ENCODE results near the gene TECPR1.

Gene TECPR1

DNA sequence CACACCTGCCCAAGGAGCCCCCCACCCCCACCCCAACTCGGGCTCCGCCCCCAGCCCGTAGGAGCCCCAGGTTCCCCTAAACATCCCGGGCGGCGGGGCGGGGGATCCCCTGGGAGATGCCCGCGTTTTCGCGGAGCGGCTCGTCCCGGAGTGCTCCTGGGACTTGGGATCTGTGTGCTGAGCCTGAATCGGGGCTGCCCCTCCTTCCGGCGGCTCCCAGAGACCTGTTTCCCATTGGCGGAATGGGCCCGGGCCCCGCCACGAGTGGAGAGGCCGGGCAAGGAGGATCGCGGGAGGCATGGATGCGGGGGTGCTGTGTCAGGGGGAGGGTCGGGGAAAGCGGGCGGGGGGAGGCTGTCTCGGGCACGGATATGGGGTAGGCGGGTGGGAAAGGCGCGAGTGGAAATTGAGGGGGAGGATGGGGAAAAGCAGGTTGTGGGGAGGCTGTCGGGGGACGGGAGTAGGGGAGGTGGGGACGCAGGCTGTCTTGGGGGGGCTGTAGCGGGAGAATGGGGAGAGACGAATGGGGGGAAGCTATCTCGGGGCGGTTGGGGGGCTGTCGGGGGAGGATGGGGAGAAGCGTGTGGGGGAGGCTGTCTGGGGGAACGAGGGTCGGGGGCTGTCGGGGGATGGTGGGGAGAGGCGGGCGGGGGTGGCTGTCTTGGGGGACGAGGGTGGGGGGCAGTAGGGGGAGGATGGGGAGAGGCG, 41.4 kb downstream of the TECPR1 start:
- DNase-seq (ENCODE audit: low spot score), result peak; percentile 81

DNA sequence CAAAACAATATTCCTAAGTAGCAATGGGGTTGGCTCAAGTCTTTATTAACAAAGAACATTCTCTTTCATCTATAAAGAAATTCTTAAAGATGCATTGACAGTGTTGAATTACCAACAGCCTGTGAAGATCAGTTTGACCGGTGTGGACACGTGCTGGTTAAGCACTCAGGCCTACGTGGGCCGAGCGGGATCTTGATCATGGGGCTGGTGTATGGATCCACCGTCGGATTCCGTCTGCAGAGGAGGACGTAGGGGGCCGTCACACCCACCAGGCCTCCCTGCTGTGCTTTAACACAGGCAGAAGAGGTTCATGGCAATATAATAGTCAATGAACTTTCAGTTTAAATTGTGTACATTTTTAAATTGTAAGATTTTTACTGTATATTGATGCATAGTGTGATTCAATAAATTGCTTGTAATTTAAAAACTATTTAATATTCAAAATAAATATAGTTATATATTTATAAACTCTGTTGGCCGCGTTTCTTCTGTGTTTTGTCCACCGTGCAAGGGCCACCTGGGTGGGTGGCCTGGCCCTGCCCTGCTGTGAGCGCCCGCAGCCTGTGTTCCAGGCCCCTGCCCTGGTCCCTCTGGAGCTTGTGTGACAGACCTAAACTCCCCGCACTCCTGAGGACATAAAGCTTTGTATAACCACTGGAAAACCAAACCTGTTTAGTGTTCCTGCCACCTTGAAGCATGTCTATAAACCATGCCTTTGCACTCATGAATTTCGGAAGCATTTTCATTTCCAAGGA, 42.7 kb downstream of the TECPR1 start:
- no peak for DNase-seq (ENCODE audit: low spot score)

DNA sequence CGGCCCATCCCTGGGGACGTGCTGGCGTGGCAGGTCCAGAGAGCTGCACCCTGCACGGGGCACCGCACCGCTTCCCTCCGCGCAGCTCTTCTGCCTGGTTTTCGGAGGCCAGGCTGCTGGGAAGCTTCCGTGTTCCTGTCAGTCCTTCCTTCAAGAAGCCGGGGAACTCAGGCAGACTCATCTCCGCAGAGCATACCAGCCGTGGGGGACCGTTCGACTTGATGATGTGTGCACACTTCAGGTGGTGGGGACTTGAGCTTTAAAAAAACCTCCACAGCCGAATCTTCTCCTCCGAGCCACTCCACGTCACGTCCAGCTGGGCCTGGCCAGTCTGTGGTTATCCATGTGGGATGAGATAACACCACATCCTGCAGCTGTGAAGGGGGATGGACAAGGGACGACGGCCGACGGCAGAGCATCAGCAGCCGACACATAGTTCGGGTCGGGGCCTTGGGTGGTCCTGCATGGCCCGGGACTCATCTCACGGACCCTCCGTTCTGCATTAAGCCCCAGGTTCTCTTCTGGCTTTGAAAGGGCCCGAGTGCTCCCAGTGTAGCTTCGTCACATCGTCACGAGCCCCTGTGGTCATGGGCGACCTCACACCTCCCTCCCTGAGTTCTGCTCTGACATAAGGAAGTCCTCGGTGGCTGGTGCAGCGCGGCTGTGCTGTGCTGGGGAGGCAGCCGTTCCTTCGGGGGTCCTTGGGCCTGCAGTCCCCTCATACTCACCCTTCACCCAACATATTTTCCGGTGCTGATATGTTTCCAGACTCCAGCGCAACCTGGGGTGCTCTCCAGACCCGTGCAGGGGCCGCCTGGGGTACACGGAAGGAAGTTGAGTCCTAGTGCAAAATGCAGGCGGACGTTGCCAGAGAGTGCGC, 45.3 kb downstream of the TECPR1 start:
- DNase-seq (ENCODE audit: low spot score), result no peak

DNA sequence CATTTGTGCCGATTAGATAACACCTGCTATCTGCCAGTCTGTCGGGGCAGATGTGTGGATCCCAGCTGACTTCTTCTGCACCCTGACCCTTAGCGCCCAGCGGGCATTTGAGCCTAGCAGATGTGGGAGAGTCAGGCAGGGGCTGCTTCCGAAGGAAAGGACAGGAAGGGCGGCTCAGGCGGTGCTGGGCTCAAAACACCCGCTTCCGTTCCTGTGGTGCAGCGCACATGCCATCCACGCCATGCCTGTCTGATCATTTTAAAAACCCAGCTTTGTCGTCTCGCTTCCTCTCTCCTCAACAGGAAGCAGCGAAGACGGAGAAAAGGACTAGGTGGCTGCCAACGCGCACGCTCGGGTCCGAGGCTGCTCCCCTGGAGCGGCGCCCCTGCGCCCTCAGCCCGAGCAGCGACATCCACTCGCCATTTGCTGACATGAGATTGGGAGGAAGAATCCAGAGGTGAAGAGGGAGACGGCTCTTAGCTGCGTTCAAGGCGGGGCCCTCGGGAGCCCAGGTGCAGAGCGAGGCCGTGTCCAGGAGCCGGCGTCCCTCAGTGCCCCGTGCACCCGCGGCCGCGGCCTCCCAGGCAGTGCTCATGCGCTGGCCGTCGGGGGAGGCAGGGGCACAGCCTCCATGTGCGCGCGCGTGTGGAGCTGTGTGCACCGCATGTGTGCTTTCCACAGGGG, 46.7 kb downstream of the TECPR1 start:
- no peak for DNase-seq (ENCODE audit: low spot score)

DNA sequence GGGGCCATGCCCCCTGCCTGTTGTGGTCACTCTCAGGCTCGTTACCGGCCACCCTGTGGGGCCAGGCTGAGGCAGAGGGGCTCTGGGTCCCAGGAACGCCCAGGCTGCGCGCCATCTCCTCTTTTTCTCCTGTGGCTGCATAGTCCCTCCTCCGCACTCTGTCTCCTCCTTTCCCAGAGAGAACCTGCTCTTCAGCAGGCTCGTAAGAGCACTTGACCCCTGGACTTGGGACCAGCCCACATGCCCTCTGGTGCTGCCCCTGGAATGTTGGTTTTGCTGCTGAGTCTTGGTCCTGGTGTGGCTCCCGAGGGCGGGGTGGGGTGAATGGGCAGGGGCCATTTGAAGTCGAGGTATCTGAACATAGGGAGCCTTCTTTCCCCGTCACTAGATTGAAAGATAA, 47.4 kb downstream of the TECPR1 start:
- DNase-seq (ENCODE audit: low spot score), result no peak

DNA sequence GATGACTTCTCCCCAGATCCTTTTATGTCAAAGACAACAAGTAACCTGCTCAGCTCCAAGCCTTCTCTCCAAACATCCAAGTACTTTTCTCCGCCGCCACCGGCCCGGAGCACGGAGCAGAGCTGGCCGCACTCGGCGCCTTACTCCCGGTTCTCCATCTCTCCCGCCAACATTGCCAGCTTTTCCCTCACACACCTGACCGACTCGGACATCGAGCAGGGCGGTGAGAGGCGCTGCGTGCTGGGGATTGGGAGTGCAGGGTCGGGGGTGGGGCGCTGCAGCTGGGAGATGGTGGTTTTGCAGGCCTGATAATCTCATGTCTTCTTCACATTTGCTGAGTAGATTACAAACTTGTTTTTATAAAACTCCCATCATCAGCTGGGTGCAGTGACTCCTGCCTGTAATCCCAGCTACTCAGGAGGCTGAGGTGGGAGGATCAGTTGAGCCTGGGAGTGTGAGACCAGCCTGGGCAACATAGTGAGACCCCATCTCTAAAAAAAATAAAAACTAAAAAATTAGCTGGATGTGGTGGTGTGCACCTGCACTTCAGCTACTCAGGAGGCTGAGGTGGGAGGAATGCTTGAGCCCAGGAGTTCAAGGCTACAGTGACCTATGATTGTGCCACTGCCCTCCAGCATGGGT, 47.9 kb downstream of the TECPR1 start:
- DNase-seq (ENCODE audit: low spot score), result no peak

DNA sequence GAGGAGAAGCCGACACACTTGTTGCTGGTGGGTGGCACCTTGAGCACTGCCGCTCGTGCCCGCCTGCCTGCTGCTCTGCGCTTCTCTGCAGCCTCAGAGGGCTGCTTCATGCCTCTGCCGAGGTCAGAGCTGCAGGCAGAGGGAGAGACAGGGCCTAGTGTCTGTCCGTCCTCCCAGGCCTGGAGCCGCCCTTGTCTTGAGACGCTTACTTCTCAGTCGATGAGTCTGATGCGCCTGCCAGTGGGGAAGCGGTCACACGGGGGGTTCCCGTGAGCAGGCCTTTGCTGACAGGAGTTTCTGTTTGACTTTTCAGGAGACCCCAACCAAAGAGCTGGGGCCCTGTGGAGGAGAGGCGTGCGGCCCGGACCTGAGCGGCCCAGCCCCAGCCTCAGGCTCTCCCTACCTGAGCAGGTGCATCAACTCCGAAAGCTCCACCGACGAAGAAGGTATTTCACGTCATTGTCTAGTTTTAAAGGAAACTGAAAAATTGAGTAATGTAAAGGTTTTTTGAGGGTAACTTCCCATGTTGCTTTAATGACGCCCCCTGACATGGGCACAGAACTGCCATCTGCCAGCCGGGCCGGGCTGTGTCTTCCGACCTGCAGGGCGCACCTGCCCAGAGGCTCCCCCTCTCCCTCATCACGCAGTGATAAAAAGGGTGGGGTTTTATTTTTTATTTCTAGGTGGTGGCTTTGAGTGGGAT, 48.6 kb downstream of the TECPR1 start:
- DNase-seq (ENCODE audit: low spot score), result no peak

DNA sequence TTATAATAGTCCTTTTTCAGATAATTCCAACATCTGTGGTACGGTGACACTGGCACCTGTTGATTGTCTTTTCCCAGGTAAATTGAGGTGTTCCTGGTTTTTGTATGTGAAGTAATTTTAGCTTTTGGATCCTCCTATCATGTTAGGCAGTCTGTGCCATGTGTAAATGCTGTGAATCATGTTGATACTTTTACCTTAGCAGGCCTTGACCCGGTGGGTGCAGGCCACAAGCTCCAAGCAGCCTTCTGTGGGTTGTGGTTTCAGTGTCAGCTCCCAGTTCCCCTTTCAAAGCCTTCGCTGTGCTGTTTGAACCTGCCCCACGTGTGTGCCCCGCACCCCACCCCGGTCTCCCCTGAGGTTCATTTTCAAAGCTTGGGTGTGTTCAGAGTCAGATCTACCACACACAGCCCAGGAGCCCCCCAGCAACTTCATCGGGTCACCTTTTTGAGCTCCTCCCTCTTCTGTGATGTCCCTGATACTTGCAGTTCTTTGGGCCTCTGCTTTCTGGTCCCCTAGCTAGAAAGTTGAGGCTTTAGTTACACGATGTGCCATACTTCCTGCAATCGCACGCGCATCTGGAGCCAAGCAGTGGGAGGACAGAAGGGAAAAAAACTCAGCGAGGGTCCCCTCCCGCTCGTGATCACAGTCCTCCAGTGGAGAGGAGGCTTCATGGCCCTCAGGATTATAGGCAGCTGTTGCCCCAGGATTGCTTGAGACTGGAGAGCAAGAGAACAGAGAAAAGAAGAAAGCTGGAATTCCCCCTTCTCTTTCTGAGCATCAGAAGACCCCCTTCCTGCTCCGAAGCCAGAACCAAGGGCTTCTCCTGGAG, 49.5 kb downstream of the TECPR1 start:
- no peak for DNase-seq (ENCODE audit: low spot score)

DNA sequence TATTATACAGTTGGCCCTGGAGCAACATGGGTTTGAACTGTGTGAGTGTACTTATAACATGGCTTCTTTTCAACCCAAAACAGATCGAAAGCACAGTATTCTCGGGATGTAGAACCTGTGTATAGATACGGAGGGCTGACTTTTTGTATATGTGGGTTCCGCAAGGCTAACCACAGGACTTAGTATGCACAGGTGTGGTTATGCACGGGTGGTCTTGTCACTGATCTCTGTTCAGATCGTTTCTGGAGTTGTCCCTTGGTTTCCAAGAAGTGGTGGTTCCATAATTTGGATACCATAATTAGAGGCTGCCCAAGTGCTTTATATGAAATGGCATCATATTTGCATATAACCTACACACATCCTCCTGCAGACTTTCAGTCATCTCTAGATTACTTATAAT, 51.7 kb downstream of the TECPR1 start:
- DNase-seq (ENCODE audit: low spot score), result no peak

DNA sequence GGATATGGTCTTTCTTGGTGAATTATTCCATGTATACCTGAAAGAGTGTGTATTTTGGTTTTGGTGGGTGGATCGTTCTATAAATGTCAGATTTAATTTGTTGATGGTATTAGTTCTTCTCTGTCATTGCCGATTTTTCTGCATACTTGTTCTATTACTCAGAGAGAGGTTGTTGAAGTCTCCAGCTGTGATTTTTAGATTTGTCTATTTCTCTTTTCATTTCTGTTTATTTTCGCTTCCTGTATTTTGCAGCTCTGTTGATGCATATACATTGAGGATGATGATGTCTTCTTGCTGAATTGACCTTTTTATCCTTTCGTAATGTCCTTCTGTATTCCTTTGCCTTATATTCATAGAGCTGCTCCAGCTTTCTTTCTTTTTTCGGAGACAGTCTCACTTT, 52.9 kb downstream of the TECPR1 start:
- DNase-seq (ENCODE audit: low spot score), result no peak

DNA sequence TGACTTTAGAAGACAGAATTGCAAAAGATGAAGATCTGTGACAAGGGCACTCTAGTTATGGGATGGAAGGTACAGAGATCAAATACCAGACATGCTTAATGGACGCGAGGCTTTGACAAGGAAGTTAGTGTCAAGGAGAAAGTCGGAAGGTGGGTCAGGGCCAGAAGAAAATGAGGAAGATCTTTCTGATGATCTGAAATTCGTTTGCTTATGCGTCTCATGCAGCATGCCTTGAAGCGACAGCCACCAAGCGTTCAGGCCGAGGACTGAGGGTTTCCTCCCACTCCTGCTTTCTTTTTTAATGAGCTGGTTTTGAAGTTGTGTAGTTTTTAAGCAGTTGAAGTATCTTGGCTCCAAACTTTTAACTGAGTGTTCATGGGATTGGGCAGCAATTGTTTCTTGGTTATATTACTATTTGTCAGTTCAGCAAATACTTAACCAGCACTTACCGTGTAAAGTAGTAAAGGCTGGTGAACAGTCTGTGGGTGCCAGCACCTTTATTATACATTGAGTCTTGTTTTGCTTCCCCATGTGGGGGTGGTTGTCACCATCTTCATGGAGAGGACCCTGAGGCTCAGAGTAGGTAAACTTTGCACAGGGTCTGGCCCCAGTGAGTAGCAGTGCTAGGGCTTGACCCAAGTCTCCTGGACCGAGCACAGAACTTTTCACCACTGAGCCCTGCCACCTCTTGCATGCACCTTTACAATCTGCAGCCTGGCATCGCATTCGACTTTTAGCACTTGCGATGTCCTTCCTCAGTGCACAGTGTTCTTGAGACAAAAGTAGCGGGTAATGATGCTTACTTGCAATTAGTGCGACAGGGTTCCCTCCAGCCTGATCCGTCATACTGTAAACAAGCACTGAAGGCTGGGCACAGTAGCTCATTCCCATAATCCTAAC, 55.1 kb downstream of the TECPR1 start:
- DNase-seq (ENCODE audit: low spot score), result no peak

DNA sequence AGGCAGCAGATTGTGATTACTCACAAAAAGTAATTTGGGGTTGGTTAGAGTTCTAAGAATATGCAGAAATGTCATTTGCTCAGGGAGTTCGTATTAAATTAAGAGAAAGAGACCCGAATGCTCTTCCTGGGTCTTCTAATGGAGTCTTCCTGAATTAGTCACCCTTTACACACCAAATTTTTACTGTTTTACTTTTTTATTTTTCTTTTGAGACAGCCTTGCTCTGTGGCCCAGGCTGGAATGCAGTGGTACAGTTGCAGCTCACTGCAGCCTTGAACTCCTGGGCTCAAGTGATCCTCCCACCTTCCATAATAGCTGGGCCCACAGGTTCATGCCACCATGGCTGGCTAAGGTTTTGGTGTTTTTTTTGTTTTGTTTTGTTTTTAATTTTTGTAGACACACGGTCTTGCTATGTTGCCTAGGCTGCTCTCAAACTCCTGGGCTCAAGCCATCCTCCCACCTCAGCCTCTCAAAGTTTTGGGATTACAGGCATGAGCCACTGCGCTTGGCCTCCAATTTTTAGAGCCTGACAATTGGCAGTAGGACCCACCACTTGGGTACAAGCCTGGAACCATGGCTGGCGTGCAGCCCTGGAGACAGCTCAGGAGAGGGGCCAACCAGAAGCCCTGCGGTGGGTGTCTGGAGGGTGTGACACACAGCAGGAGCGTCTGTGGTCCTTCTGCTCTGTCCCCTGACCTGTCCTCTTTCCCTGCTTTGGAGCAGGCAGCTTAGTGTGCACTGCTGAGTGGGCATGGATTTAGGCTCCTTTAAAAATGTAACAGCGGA, 57.2 kb downstream of the TECPR1 start:
- no peak for DNase-seq (ENCODE audit: low spot score)

DNA sequence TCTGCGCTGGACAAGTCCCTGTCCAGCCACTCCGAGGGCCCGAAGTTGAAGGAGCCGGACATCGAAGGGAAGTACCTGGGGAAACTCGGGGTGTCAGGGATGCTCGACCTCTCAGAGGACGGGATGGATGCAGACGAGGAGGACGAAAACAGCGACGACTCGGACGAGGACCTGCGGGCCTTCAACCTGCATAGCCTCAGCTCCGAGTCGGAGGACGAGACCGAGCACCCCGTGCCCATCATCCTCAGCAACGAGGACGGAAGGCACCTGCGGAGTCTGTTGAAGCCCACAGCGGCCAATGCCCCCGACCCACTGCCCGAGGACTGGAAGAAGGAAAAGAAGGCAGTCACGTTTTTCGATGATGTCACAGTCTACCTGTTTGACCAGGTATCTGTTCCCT, 57.8 kb downstream of the TECPR1 start:
- DNase-seq (ENCODE audit: low spot score), result no peak

DNA sequence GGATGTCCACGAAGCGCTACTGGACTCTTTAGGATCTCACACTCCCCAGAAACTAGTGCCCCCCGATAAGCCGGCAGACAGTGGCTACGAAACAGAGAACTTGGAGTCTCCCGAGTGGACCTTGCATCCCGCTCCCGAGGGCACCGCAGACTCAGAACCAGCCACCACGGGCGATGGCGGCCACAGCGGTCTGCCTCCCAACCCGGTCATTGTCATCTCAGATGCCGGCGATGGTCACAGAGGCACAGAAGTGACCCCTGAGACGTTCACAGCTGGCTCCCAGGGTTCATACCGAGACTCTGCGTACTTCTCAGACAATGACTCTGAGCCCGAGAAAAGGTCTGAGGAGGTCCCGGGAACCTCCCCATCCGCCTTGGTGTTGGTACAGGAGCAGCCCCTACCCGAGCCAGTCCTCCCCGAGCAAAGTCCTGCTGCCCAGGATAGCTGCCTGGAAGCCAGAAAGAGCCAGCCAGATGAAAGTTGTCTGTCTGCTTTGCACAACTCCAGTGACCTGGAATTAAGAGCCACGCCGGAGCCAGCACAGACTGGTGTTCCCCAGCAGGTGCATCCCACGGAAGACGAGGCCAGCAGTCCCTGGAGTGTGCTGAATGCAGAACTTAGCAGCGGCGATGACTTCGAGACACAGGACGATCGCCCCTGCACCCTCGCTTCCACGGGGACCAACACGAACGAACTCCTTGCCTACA, 58.4 kb downstream of the TECPR1 start:
- DNase-seq (ENCODE audit: low spot score), result no peak

DNA sequence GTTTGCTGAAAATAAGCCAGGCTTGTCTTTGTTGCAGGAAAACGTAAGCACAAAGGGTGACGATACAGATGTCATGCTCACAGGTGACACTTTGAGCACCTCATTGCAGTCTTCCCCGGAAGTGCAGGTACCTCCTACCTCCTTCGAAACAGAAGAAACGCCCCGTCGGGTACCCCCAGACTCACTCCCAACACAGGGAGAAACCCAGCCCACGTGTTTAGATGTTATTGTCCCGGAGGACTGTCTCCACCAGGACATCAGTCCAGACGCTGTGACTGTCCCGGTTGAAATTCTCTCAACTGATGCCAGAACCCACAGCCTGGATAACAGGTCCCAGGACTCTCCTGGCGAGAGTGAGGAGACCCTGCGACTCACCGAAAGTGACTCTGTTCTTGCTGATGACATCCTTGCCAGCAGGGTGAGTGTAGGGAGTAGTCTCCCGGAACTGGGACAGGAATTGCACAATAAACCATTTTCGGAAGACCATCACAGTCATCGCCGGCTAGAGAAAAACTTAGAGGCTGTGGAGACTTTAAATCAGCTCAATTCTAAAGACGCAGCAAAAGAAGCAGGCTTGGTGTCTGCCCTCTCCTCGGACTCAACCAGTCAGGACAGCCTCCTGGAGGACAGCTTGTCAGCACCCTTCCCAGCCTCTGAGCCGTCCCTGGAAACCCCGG, 59.1 kb downstream of the TECPR1 start:
- no peak for DNase-seq (ENCODE audit: low spot score)

DNA sequence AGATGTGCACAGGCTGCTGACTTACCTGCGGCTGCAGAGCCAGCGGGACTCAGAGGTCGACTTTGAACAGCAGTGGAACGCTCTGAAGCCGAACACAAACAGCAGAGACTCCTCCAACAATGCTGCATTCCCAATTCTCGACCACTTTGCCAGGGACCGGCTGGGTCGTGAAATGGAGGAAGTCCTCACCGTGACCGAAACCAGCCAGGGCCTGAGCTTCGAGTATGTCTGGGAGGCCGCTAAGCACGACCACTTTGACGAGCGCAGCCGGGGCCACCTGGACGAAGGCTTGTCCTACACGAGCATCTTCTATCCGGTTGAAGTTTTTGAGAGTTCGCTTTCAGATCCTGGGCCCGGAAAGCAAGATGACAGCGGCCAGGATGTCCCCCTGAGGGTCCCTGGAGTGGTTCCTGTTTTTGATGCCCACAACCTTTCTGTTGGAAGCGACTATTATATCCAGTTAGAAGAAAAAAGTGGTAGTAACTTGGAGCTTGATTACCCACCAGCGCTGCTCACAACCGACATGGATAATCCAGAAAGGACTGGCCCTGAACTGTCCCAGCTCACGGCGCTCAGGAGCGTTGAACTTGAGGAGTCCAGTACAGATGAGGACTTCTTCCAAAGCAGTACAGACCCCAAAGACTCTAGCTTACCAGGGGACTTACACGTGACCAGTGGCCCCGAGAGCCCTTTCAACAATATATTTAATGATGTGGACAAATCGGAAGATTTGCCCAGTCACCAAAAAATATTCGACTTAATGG, 60.2 kb downstream of the TECPR1 start:
- DNase-seq (ENCODE audit: low spot score), result no peak
